Tibial artery (tissue), 4 donors: ENCODE measurements around the gene C9orf78.

Experiments used
- DNase-seq, 2 donors: peaks; one replicate each; pipeline ENCODE4 v3.0.0-alpha.2; 2019
- H3K27ac ChIP-seq, 2 donors: fragments of 200-600 bp; sonication (generic) in 1 of 2; 1 replicate in 1 of 2; 2 replicates in 1 of 2; pipeline ENCODE4 v1.5.1; 2018 to 2019; ENCODE audit warnings: mild to moderate bottlenecking in 1 of 2
- H3K27me3 ChIP-seq, 2 donors: fragments of 200-600 bp; sonication (generic) in 1 of 2; one replicate each; pipeline versions ENCODE4 v1.5.1 to v1.6.0; 2016 to 2019
- H3K36me3 ChIP-seq, 3 donors: fragments of 200-600 bp; sonication (generic) in 2 of 3; one replicate each; pipeline ENCODE4 v1.5.1; 2016 to 2019; ENCODE audit warnings: mild to moderate bottlenecking in 2 of 3
- H3K4me1 ChIP-seq, 4 donors: fragments of 200-600 bp; sonication (generic) in 2 of 4; 1 replicate in 3 of 4; 2 replicates in 1 of 4; pipeline ENCODE4 v1.5.1; 2016 to 2019
- H3K4me3 ChIP-seq, 2 donors: fragments of 200-600 bp; sonication (generic) in 1 of 2; 1 replicate in 1 of 2; 2 replicates in 1 of 2; pipeline ENCODE4 v1.5.1; 2018 to 2019; ENCODE audit warnings: mild to moderate bottlenecking in 2 of 2
- H3K9me3 ChIP-seq, 3 donors: fragments of 200-600 bp; sonication (generic) in 1 of 3; one replicate each; pipeline ENCODE4 v1.5.1; 2016 to 2019
- intact Hi-C: fragments of 100-400 bp; cut with DNase I; formaldehyde crosslinking; loops from one replicate; pipeline ENCODE4 v1.15.0; 2023; ENCODE audit warnings: low total_unique reads
- TF ChIP-seq, protein P1 (sequence below), 2 experiments: fragments of 200-600 bp in 1 of 2; fragments of 450-650 bp in 1 of 2; IDR thresholded peaks; one replicate each; pipeline ENCODE4 v1.5.1; 2017 to 2019; ENCODE audit warnings: antibody characterized with exemption in 2 of 2, mild to moderate bottlenecking in 1 of 2, moderate library complexity in 1 of 2

The C9orf78 gene

DNA sequence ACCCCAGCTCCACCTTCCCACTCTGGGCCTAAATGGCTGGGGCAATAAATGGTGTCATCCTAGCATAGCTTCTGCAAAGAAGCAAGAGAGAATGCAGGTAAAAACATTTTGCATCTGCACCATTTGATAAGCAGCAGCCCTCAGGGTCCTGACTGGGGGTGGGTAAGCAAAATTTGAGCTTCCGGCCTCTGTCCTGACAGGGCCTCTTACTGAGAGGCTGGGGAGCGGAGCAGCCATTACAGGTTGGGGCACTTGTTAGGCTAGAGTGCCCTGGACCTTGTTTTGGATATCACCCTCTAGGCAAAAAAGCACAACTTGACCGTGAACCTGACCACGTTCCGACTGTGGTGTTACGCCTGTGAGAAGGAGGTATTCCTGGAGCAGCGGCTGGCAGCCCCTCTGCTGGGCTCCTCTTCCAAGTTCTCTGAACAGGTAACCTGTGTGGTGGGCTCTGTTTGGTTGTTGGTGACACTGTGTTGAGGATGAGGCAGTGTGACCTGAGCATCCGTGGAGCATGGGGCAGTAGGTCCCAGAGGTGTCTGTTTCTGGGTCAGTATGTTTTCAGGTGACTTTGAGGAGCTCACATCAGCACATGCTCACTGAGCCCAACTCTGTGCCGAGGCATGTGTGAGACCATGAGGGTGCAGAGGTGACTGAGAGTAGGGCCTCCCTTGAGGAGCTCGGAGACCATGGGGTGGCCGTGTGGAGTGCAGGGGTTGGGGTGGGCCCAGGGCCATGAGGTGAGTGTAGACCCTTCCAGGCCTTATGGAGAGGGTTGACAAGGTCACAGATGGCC lies 23.3 kb upstream of the C9orf78 start:
- Histone ChIP-seq H3K36me3 (peaks cover 53 to 92% (median 53%) of the 10 kb centered on the region in 3 donors), H3K27me3 (no peaks in the 10 kb centered on the region), H3K9me3 (no peaks in the 10 kb centered on the region), H3K27ac (no peak overlapping the region), H3K4me1 (peaks cover 0 to 23% (median 13%) of the 10 kb centered on the region in 4 donors), H3K4me3 (no peak overlapping the region)
- TF ChIP-seq, protein P1, sequence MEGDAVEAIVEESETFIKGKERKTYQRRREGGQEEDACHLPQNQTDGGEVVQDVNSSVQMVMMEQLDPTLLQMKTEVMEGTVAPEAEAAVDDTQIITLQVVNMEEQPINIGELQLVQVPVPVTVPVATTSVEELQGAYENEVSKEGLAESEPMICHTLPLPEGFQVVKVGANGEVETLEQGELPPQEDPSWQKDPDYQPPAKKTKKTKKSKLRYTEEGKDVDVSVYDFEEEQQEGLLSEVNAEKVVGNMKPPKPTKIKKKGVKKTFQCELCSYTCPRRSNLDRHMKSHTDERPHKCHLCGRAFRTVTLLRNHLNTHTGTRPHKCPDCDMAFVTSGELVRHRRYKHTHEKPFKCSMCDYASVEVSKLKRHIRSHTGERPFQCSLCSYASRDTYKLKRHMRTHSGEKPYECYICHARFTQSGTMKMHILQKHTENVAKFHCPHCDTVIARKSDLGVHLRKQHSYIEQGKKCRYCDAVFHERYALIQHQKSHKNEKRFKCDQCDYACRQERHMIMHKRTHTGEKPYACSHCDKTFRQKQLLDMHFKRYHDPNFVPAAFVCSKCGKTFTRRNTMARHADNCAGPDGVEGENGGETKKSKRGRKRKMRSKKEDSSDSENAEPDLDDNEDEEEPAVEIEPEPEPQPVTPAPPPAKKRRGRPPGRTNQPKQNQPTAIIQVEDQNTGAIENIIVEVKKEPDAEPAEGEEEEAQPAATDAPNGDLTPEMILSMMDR (IDR thresholded peaks at IDR 0.05) = no peak
- DNase-seq = no peak
- intact Hi-C loops = loop anchor here (5.0 kb wide), 1 partner anchor 559 kb away; no protein-coding TSS in a partner anchor

DNA sequence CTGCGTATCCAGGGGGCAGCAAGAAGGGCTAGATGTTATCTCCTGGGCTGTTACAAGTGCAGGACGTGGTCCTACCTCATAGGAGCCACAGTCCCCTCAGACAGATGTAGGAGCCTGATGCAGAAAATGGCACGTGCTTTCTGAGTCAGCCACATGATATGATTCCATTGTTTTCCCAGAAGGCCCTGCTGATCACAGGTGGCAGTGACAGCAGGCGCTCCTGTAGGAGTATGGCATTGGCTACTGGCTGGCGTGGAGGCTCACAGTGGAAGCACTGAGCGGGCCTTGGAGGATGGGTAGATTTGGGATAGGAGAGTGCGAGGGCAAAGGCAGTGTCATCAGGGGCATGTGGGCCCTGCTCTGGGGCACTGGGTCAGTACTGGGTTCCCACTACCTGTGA lies 22.1 kb upstream of the C9orf78 start:
- peaks cover 55 to 92% (median 58%) of the 10 kb centered on the region in 3 donors for H3K36me3 ChIP-seq
- intact Hi-C loops = loop anchor here (5.0 kb wide), 1 partner anchor 560 kb away; no protein-coding TSS in a partner anchor
- H3K27me3 ChIP-seq = no peaks in the 10 kb centered on the region
- H3K4me1 ChIP-seq = peaks cover 0 to 23% (median 13%) of the 10 kb centered on the region in 4 donors
- TF ChIP-seq, protein P1 (IDR thresholded peaks at IDR 0.05) = no peak
- no peaks in the 10 kb centered on the region for H3K9me3 ChIP-seq
- peak overlapping the region; percentile 41 to 70 for H3K27ac ChIP-seq
- no peak overlapping the region for H3K4me3 ChIP-seq
- DNase-seq = no peak

DNA sequence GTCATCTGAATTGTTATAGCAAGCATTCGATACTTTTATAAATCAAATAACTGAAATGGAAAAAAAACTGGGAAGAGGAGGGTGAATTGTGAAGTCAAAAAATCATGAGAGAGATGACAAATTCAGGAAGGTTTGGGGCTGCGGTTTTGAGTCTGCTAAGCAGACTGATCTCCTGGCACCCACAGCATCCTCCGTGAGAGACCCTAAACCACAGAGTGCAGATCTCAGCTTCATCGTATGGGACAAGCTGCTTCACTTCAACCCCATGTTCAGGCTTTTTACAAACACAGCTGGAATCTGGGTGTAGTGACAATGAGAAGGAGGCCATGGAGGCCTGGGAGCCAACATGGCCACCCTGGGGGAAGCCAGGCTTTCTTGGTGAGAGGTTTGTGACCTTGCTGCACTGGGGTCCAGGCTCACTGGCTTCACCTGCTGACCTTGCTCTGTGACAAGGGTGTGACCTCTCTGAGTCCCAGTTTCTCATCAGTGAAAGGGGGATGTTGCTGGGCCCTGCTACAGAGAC lies 19.6 kb upstream of the C9orf78 start:
- H3K4me3 ChIP-seq = no peak overlapping the region
- H3K4me1 ChIP-seq = peaks cover 0 to 47% (median 29%) of the 10 kb centered on the region in 4 donors
- H3K27ac ChIP-seq = peak overlapping the region in 1 of 2 donors; percentile 5
- TF ChIP-seq, protein P1 (IDR thresholded peaks at IDR 0.05) = no peak
- no peaks in the 10 kb centered on the region for H3K9me3 ChIP-seq
- intact Hi-C loops = loop anchor here (5.0 kb wide), 1 partner anchor 563 kb away; no protein-coding TSS in a partner anchor
- H3K36me3 ChIP-seq = peaks cover 40 to 87% (median 45%) of the 10 kb centered on the region in 3 donors
- DNase-seq = no peak
- H3K27me3 ChIP-seq = no peaks in the 10 kb centered on the region

DNA sequence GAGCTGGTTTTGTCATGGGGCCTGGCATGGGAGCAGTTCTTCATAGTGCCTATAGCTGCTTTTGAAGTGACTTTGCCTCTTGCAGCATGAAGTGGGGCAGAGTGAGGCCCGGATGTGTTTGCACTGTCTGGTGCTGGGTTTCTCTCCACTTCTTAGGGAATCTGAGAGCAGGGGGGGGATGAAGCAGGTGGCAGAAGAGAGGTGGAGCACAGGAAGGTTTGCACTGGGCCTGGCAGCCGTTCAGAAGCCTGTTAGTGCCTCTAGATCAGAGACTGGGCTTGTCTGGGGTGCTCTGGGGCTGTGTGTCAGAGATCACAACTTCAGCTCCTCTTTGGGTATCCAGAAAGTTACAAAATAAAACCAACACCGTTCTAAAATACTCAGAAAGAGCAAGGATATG lies 18.5 kb upstream of the C9orf78 start:
- no peaks in the 10 kb centered on the region for H3K27me3 ChIP-seq
- intact Hi-C loops = no loop called here
- no peak overlapping the region for H3K4me3 ChIP-seq
- peak overlapping the region in 1 of 2 donors; percentile 5 for H3K27ac ChIP-seq
- TF ChIP-seq, protein P1 (IDR thresholded peaks at IDR 0.05) = no peak
- peaks cover 0 to 57% (median 37%) of the 10 kb centered on the region in 4 donors for H3K4me1 ChIP-seq
- no peak for DNase-seq
- peaks cover 36 to 78% (median 42%) of the 10 kb centered on the region in 3 donors for H3K36me3 ChIP-seq
- H3K9me3 ChIP-seq = no peaks in the 10 kb centered on the region

DNA sequence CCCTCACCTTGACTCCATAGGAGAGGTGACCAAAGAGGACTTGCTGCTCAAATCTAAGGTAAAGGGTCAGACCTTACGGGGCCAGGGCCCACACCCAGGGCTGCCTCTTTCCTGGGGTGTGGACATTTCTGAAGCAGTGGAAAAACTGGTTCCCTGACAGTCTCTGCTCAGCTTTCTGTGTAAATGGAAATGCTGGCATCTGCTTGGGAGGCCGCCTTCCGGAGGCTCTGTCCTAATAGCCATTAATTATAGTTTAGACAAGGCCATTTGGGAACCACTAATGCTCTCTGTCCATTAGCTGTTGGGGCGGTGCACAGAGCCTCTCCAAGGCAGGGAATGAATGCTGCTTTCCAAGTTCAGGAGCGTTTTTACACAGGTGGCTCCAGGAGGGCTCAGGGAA lies 17.5 kb upstream of the C9orf78 start:
- DNase-seq = no peak
- Histone ChIP-seq H3K4me1 (peaks cover 0 to 64% (median 39%) of the 10 kb centered on the region in 4 donors), H3K27me3 (no peaks in the 10 kb centered on the region), H3K36me3 (peaks cover 30 to 68% (median 32%) of the 10 kb centered on the region in 3 donors), H3K27ac (peak overlapping the region in 1 of 2 donors; percentile 75), H3K9me3 (no peaks in the 10 kb centered on the region), H3K4me3 (no peak overlapping the region)
- intact Hi-C loops = no loop called here
- TF ChIP-seq, protein P1 (IDR thresholded peaks at IDR 0.05) = no peak
